Measurements from ENCODE around the gene MTA3. TPM values are rescaled to one million over a fixed set of nuclear protein-coding genes. Genes with fewer than 3 reads are reported as not detected.
A peak's percentile ranks its signal among the peaks of the same experiment; 100 is the strongest.
"Not testable (repeated sequence)": the region's sequence is repeated elsewhere in the genome, so short reads cannot be mapped to it uniquely, and the experiment has no call there.

Gene MTA3
- total and polyA plus RNA-seq, 11 donors: 11.9 to 31.8 (median 23.3) TPM

- no peaks in the 10 kb centered on the region for H3K27me3 ChIP-seq
- no peaks in the 10 kb centered on the region for H3K9me3 ChIP-seq
- DNase-seq (no peak), ATAC-seq (no peak)
- H3K4me1 ChIP-seq: peaks cover 0 to 21% (median 4%) of the 10 kb centered on the region in 12 donors
- TF ChIP-seq POLR2A (IDR thresholded peaks at IDR 0.05): no peak
- TF ChIP-seq, protein P1, sequence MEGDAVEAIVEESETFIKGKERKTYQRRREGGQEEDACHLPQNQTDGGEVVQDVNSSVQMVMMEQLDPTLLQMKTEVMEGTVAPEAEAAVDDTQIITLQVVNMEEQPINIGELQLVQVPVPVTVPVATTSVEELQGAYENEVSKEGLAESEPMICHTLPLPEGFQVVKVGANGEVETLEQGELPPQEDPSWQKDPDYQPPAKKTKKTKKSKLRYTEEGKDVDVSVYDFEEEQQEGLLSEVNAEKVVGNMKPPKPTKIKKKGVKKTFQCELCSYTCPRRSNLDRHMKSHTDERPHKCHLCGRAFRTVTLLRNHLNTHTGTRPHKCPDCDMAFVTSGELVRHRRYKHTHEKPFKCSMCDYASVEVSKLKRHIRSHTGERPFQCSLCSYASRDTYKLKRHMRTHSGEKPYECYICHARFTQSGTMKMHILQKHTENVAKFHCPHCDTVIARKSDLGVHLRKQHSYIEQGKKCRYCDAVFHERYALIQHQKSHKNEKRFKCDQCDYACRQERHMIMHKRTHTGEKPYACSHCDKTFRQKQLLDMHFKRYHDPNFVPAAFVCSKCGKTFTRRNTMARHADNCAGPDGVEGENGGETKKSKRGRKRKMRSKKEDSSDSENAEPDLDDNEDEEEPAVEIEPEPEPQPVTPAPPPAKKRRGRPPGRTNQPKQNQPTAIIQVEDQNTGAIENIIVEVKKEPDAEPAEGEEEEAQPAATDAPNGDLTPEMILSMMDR (IDR thresholded peaks at IDR 0.05): no peak
- peaks cover 0 to 8% (median 0%) of the 10 kb centered on the region in 9 donors for H3K36me3 ChIP-seq
- intact Hi-C loops (cut with DNase I): no loop called here
- no peak overlapping the region for H3K4me3 ChIP-seq
- no peak overlapping the region for H3K27ac ChIP-seq
These were observed 155.0 kb downstream of the MTA3 start for GRCh38 chr2:42723465-42723864.

- Histone ChIP-seq H3K36me3 (peaks cover 0 to 8% (median 0%) of the 10 kb centered on the region in 9 donors), H3K9me3 (peaks cover 0 to 8% (median 2%) of the 10 kb centered on the region in 12 donors), H3K27me3 (no peaks in the 10 kb centered on the region), H3K4me1 (peaks cover 0 to 21% (median 4%) of the 10 kb centered on the region in 12 donors), H3K27ac (no peak overlapping the region), H3K4me3 (no peak overlapping the region)
- DNase-seq (no peak), ATAC-seq (no peak)
- WGBS, 4 donors: 93 to 98% (median 94%) methylated on average over 2 of the region's 2 CpGs
- no peak for TF ChIP-seq POLR2A (IDR thresholded peaks at IDR 0.05)
- TF ChIP-seq, protein P1 (IDR thresholded peaks at IDR 0.05): no peak
- intact Hi-C loops (cut with DNase I): no loop called here
These were observed 156.5 kb downstream of the MTA3 start for GRCh38 chr2:42724886-42725285.

GRCh38 chr2:42725657-42726056 lies 157.2 kb downstream of the MTA3 start:
- Histone ChIP-seq H3K9me3 (peaks cover 0 to 16% (median 2%) of the 10 kb centered on the region in 12 donors), H3K4me1 (peaks cover 0 to 21% (median 4%) of the 10 kb centered on the region in 12 donors), H3K27me3 (no peaks in the 10 kb centered on the region), H3K36me3 (peaks cover 0 to 8% (median 0%) of the 10 kb centered on the region in 9 donors), H3K27ac (no peak overlapping the region), H3K4me3 (no peak overlapping the region)
- DNase-seq (no peak), ATAC-seq (peak in 1 of 4 donors; percentile 31)
- intact Hi-C loops (cut with DNase I): no loop called here
- TF ChIP-seq, protein P1 (IDR thresholded peaks at IDR 0.05): no peak
- TF ChIP-seq POLR2A (IDR thresholded peaks at IDR 0.05): no peak
- 83 to 94% (median 86%) methylated on average over 4 of the region's 4 CpGs for WGBS, 4 donors

GRCh38 chr2:42726680-42727079 lies 158.2 kb downstream of the MTA3 start:
- peaks cover 0 to 8% (median 0%) of the 10 kb centered on the region in 9 donors for H3K36me3 ChIP-seq
- DNase-seq (no peak), ATAC-seq (no peak)
- no peak overlapping the region for H3K27ac ChIP-seq
- 87 to 95% (median 93%) methylated on average over 2 of the region's 2 CpGs for WGBS, 4 donors
- no peaks in the 10 kb centered on the region for H3K27me3 ChIP-seq
- intact Hi-C loops (cut with DNase I): no loop called here
- no peak overlapping the region for H3K4me3 ChIP-seq
- H3K4me1 ChIP-seq: peaks cover 0 to 21% (median 4%) of the 10 kb centered on the region in 12 donors
- TF ChIP-seq, protein P1 (IDR thresholded peaks at IDR 0.05): no peak
- TF ChIP-seq POLR2A (IDR thresholded peaks at IDR 0.05): no peak
- H3K9me3 ChIP-seq: peaks cover 0 to 16% (median 2%) of the 10 kb centered on the region in 12 donors

DNA sequence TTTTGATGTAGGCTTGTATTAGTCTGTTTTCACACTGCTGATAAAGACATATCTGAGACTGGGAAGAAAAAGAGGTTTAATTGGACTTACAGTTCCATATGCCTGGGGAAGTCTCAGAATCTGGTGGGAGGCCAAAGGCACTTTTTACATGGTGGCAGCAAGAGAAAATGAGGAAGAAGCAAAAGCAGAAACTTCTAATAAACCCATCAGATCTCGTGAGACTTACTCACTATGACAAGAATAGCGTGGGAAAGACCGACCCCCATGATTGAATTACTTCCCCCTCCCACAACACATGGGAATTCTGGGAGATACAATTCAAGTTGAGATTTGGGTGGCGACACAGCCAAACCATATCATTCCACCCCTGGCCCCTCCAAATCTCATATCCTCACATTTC lies 162.9 kb downstream of the MTA3 start:
- H3K27me3 ChIP-seq; ATAC-seq; H3K4me3 ChIP-seq; intact Hi-C loops (cut with DNase I); H3K27ac ChIP-seq; H3K4me1 ChIP-seq; DNase-seq: not testable (repeated sequence)
- Histone ChIP-seq H3K9me3 (peaks cover 0 to 43% (median 14%) of the 10 kb centered on the region in 12 donors), H3K36me3 (peaks cover 0 to 20% (median 0%) of the 10 kb centered on the region in 9 donors)
- WGBS, 4 donors: 86 to 98% (median 94%) methylated on average over 4 of the region's 4 CpGs
